Neuron (in vitro differentiated cells): ENCODE measurements around the gene CRKL.
A peak's percentile ranks its signal among the peaks of the same experiment; 100 is the strongest.

Source experiments
- H2AFZ ChIP-seq: one replicate; pipeline ENCODE4 v1.6.1; 2013; ENCODE audit warnings: low read depth, mild to moderate bottlenecking, inconsistent platforms, low read length, moderate library complexity
- H3K27me3 ChIP-seq: one replicate; pipeline ENCODE4 v1.6.1; 2013; ENCODE audit warnings: low read length; ENCODE audit not compliant: insufficient read depth
- H3K36me3 ChIP-seq: one replicate; pipeline ENCODE4 v1.6.1; 2013; ENCODE audit warnings: low read length; ENCODE audit not compliant: insufficient read depth
- H3K4me1 ChIP-seq: one replicate; pipeline ENCODE4 v1.6.1; 2013; ENCODE audit warnings: low read length; ENCODE audit not compliant: insufficient read depth
- H3K4me3 ChIP-seq: 2 replicates; pipeline ENCODE4 v1.5.1; 2013; ENCODE audit warnings: mild to moderate bottlenecking, low read length, moderate library complexity
- H3K9me3 ChIP-seq: one replicate; pipeline ENCODE4 v1.6.1; 2013; ENCODE audit warnings: low read length

CRKL gene

DNA sequence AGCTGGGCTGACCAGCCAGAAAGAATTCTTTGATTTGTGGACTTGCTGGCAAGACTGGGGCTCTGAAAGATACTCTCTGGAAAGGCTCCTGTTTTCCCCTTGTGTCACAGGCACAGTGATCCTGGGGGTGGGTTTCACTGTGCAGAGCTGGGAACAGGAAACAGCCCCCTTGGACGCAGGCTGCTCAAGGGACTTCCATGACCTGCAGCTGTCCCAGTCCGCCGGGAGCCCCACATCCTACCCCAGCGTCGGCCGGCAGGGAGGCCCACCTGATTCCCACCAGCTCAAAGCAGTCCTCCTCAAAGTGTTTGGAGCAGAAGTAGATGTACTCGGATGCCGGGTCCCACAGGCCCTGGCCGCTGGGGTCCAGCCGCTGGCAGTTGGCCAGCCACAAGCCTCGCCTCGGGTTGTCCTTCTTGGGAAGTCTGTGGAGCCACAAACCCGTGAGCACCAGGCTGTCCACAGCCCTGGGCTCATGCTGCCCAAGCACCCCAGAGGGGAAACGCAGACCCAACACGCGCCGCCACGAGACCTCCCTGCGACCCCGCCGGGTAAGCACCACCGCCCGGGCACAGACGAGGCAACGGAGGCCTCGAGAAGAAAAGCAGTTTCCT lies 83.9 kb downstream of the CRKL start:
- Histone ChIP-seq H2AFZ (peak overlapping the region; percentile 61), H3K9me3 (no peaks in the 10 kb centered on the region), H3K4me3 (peak overlapping the region; percentile 60), H3K4me1 (peaks cover 19% of the 10 kb centered on the region), H3K36me3 (peaks cover 30% of the 10 kb centered on the region), H3K27me3 (no peaks in the 10 kb centered on the region)

DNA sequence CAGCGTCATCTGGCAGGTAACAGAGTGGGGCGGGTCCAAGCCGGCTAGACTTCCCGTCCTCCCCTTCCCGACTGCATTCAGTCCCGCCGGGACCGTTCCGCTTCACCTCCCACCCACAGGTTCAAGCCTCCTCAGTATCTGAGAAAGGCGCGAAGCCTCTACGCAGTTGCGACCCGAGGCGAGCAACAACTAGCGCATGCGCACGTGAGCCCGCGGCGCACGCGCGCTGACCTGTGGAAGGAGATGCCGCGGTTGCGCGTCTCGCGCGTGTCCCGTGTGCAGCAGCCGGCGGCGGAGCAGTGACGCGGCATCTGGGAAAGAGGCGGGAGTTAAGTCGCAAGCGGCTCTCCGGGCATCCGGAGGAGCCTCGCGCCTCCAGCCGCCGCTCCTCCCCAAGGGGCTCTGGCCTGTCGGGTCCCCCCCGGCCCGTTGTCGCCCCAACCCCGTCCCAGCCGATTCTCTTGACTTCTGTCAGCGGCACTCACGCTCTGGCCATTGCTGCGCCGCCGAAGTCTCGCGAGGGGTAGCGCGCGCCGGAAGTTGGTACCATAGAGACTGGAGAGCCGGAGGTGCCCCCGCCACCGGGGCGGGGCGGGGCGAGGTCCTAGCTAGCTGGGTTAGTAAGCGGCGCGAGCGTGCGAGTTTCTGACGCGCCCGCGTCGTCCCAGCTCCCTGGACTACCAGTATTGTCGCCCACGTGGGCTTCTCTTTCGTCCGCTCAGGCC lies 84.6 kb downstream of the CRKL start, which contains the start of gene THAP7:
TSS of gene THAP7 (minus strand) at position 518 of the 725 bp plus-strand sequence. CDS start at position 311, 207 bp downstream.
- H2AFZ ChIP-seq, result peak within 1 kb of the TSS; percentile 61
- H3K36me3 ChIP-seq, result peaks cover 29% of the 10 kb centered on the region
- no peaks in the 10 kb centered on the region for H3K27me3 ChIP-seq
- peak within 1 kb of the TSS; percentile 60 for H3K4me3 ChIP-seq
- H3K4me1 ChIP-seq, result peaks cover 19% of the 10 kb centered on the region
- no peaks in the 10 kb centered on the region for H3K9me3 ChIP-seq
